B cell (primary cell): ENCODE data around the gene IRX5.

Source experiments
- EZH2 ChIP-seq: IDR thresholded peaks from 2 replicates; pipeline ENCODE4 v1.6.1; 2012; ENCODE audit warnings: borderline replicate concordance, low read depth, mild to moderate bottlenecking, moderate library complexity, low read length; ENCODE audit not compliant: insufficient read depth, poor library complexity, severe bottlenecking
- TF ChIP-seq, protein P1 (sequence below): fragments of 200-600 bp; IDR thresholded peaks from one replicate; pipeline ENCODE4 v1.8.0; 2022; ENCODE audit warnings: antibody characterized with exemption, mild to moderate bottlenecking

DNA sequence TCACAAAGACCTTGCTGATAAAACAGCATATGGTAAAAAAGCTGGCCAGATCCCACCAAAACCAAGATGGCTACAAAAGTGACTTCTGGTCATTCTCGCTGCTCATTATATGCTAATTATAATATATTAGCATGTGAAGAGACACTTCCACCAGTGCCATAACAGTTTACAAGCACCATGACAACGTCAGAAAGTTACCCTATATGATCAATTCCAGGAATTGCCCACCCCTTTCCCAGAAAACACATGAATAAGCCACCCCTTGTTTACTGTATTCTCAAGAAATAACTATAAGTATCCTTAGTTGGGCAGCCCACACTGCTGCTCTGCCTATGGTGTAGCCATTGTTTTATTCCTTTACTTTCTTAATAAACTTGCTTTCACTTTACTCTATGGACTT is 44.6 kb upstream of the IRX5 start:
- TF ChIP-seq, protein P1, sequence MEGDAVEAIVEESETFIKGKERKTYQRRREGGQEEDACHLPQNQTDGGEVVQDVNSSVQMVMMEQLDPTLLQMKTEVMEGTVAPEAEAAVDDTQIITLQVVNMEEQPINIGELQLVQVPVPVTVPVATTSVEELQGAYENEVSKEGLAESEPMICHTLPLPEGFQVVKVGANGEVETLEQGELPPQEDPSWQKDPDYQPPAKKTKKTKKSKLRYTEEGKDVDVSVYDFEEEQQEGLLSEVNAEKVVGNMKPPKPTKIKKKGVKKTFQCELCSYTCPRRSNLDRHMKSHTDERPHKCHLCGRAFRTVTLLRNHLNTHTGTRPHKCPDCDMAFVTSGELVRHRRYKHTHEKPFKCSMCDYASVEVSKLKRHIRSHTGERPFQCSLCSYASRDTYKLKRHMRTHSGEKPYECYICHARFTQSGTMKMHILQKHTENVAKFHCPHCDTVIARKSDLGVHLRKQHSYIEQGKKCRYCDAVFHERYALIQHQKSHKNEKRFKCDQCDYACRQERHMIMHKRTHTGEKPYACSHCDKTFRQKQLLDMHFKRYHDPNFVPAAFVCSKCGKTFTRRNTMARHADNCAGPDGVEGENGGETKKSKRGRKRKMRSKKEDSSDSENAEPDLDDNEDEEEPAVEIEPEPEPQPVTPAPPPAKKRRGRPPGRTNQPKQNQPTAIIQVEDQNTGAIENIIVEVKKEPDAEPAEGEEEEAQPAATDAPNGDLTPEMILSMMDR = no peak
- TF ChIP-seq EZH2 = no peak
